ENCODE results near the gene ACD.

DNA sequence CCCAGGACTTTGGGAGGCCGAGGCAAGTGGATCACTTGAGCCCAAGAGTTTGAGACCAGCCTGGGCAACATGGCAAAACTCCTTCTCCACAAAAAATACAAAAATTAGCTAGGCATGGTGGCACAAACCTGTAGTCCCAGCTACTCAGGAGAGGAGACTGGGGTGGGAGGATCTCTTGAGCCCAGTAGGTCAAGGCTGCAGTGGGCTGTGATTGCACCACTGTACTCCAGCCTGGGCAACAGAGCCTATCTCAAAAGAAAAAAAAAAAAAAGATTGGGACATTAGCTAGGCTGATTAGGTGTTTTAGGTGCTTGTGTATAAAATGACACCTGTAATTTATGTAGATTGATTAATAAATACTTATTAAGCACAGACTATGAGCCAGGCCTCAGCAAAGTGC is 49.0 kb upstream of the ACD start:
- TF ChIP-seq ZNF274 (IDR thresholded peaks at IDR 0.05; ENCODE audit: low read depth, low read length) (no peak), YY1 (IDR thresholded peaks at IDR 0.05; ENCODE audit: insufficient read depth, insufficient read length) (no peak)

All from NT2/D1 (cell line).